Fibroblast of lung (primary cell): Measurements from ENCODE around the gene PDCD7. TPM values are rescaled to one million over a fixed set of nuclear protein-coding genes. Genes with fewer than 3 reads are reported as not detected.

ENCODE experiments used
- DNase-seq, 2 donors: peaks; one replicate each; pipeline versions ENCODE4 v3.0.0 to v3.0.0-alpha.2; 2010; ENCODE audit warnings: low read depth in 2 of 2
- H2AFZ ChIP-seq: 2 replicates; pipeline ENCODE4 v1.5.1; 2012; ENCODE audit warnings: low read length, control low read depth, inconsistent platforms
- H3K27ac ChIP-seq: 2 replicates; pipeline ENCODE4 v1.5.1; 2011; ENCODE audit warnings: low read length, control low read depth; ENCODE audit not compliant: insufficient read depth
- H3K27me3 ChIP-seq: 2 replicates; pipeline ENCODE4 v1.5.1; 2011; ENCODE audit warnings: mild to moderate bottlenecking, low read length; ENCODE audit not compliant: control insufficient read depth, insufficient read depth
- H3K36me3 ChIP-seq: 2 replicates; pipeline ENCODE4 v1.5.1; 2011; ENCODE audit warnings: low read length; ENCODE audit not compliant: control insufficient read depth, insufficient read depth
- H3K4me1 ChIP-seq: 2 replicates; pipeline ENCODE4 v1.5.1; 2011; ENCODE audit warnings: low read length; ENCODE audit not compliant: control insufficient read depth, insufficient read depth; ENCODE audit errors: extremely low read depth
- H3K4me2 ChIP-seq: 2 replicates; pipeline ENCODE4 v1.5.1; 2011; ENCODE audit warnings: low read length, control low read depth; ENCODE audit not compliant: insufficient read depth; ENCODE audit errors: extremely low read depth
- H3K4me3 ChIP-seq, 4 experiments: fragments of 200-600 bp in 1 of 4; sonication (generic) in 1 of 4; replicated peaks in 1 of 4; 2 replicates each; pipeline ENCODE4 v1.5.1; 2011 to 2016; ENCODE audit warnings: low read length in 4 of 4, low read depth in 3 of 4, mild to moderate bottlenecking in 3 of 4, control low read depth in 2 of 4, inconsistent platforms in 1 of 4, mixed read lengths in 1 of 4; ENCODE audit not compliant: insufficient read depth in 1 of 4; ENCODE audit errors: control extremely low read depth in 1 of 4
- H3K79me2 ChIP-seq: 2 replicates; pipeline ENCODE4 v1.5.1; 2012; ENCODE audit warnings: mild to moderate bottlenecking, low read length, inconsistent platforms; ENCODE audit not compliant: control insufficient read depth, insufficient read depth
- H3K9ac ChIP-seq: 2 replicates; pipeline ENCODE4 v1.5.1; 2011; ENCODE audit warnings: mild to moderate bottlenecking, low read length, control low read depth; ENCODE audit not compliant: insufficient read depth
- H3K9me3 ChIP-seq: 2 replicates; pipeline ENCODE4 v1.5.1; 2012; ENCODE audit warnings: low read depth, low read length; ENCODE audit not compliant: control insufficient read depth, insufficient read depth
- H4K20me1 ChIP-seq: 2 replicates; pipeline ENCODE4 v1.5.1; 2011; ENCODE audit warnings: low read length; ENCODE audit not compliant: control insufficient read depth, insufficient read depth; ENCODE audit errors: extremely low read depth
- CTCF ChIP-seq, 2 donors: IDR thresholded peaks in 1 of 2; conservative IDR thresholded peaks in 1 of 2; 1 replicate in 1 of 2; 2 replicates in 1 of 2; pipeline ENCODE4 v1.5.1; 2011 to 2012; ENCODE audit warnings: low read length in 2 of 2, control low read depth in 1 of 2, inconsistent platforms in 1 of 2, low read depth in 1 of 2, mild to moderate bottlenecking in 1 of 2
- EZH2 ChIP-seq: IDR thresholded peaks from 2 replicates; pipeline ENCODE4 v1.5.1; 2012; ENCODE audit warnings: low read length, control low read depth, mild to moderate bottlenecking; ENCODE audit errors: missing control alignments
- polyA plus RNA-seq, 2 donors: library from polyadenylated mRNA; depleted of rRNA in 1 of 2; stranded (reverse) in 1 of 2; unstranded in 1 of 2; fragments of >200 nt; gene quantifications; 2 replicates each; pipeline ENCODE4 v1.2.1, GENCODE V29; 2011 to 2012; ENCODE audit warnings: missing spikeins in 1 of 2
- total RNA-seq: library from RNA; depleted of rRNA; stranded (reverse); fragments of >200 nt; gene quantifications from 2 replicates; pipeline ENCODE4 v1.2.1, GENCODE V29; 2014

Gene PDCD7
- total and polyA plus RNA-seq, 2 donors (not counting 1 experiment from before 2014, with no cell fraction given): 17.0 to 21.7 TPM

GRCh38 chr15:65180167-65180566, 46.6 kb upstream of the PDCD7 start:
- TF ChIP-seq CTCF (conservative IDR thresholded peaks at IDR 0.05 in 1 of 2, IDR thresholded peaks at IDR 0.05 in 1 of 2; ENCODE audit: low read depth in 1 of 2, low read length in 2 of 2) (no peak), EZH2 (no peak)
- H4K20me1 ChIP-seq: peaks cover 3% of the 10 kb centered on the region

GRCh38 chr15:65177901-65178300, 44.3 kb upstream of the PDCD7 start:
- peaks cover 3% of the 10 kb centered on the region for H3K36me3 ChIP-seq
- peaks cover 32% of the 10 kb centered on the region for H3K79me2 ChIP-seq
- H3K9me3 ChIP-seq: no peaks in the 10 kb centered on the region
- no peak overlapping the region for H3K27ac ChIP-seq
- TF ChIP-seq EZH2: no peak
- TF ChIP-seq CTCF (conservative IDR thresholded peaks at IDR 0.05 in 1 of 2, IDR thresholded peaks at IDR 0.05 in 1 of 2; ENCODE audit: low read depth in 1 of 2, low read length in 2 of 2): no peak
- no peak overlapping the region for H3K4me3 ChIP-seq
- peaks cover 3% of the 10 kb centered on the region for H4K20me1 ChIP-seq
- DNase-seq: no peak
- no peak overlapping the region for H2AFZ ChIP-seq
- H3K4me1 ChIP-seq: no peaks in the 10 kb centered on the region
- no peaks in the 10 kb centered on the region for H3K27me3 ChIP-seq
- H3K9ac ChIP-seq: no peak overlapping the region
- H3K4me2 ChIP-seq: no peak overlapping the region

More at GRCh38 chr15:65180167-65180566, 46.6 kb upstream of the PDCD7 start:
- Histone ChIP-seq H3K9ac (no peak overlapping the region), H3K27ac (no peak overlapping the region), H3K4me3 (no peak overlapping the region), H3K27me3 (no peaks in the 10 kb centered on the region), H3K9me3 (no peaks in the 10 kb centered on the region), H2AFZ (no peak overlapping the region), H3K4me2 (no peak overlapping the region), H3K36me3 (peaks cover 3% of the 10 kb centered on the region), H3K4me1 (no peaks in the 10 kb centered on the region), H3K79me2 (peaks cover 52% of the 10 kb centered on the region)
- DNase-seq: no peak

GRCh38 chr15:65176056-65176455, 42.4 kb upstream of the PDCD7 start:
- Histone ChIP-seq H3K4me2 (no peak overlapping the region), H3K4me3 (no peak overlapping the region), H4K20me1 (no peaks in the 10 kb centered on the region), H3K4me1 (no peaks in the 10 kb centered on the region), H3K27ac (no peak overlapping the region), H3K36me3 (peaks cover 5% of the 10 kb centered on the region), H3K27me3 (no peaks in the 10 kb centered on the region), H2AFZ (no peak overlapping the region), H3K79me2 (peaks cover 18% of the 10 kb centered on the region), H3K9ac (no peak overlapping the region), H3K9me3 (no peaks in the 10 kb centered on the region)
- no peak for TF ChIP-seq EZH2
- no peak for TF ChIP-seq CTCF (conservative IDR thresholded peaks at IDR 0.05 in 1 of 2, IDR thresholded peaks at IDR 0.05 in 1 of 2; ENCODE audit: low read depth in 1 of 2, low read length in 2 of 2)
- no peak for DNase-seq
